ENCODE results near the gene TEX10. TPM values are rescaled to one million over a fixed set of nuclear protein-coding genes. Genes with fewer than 3 reads are reported as not detected.
"Not testable (repeated sequence)": the region's sequence is repeated elsewhere in the genome, so short reads cannot be mapped to it uniquely, and the experiment has no call there.

TEX10 gene
- total RNA-seq, 2 donors from 2014 or later = 9.6 to 18.0 TPM

DNA sequence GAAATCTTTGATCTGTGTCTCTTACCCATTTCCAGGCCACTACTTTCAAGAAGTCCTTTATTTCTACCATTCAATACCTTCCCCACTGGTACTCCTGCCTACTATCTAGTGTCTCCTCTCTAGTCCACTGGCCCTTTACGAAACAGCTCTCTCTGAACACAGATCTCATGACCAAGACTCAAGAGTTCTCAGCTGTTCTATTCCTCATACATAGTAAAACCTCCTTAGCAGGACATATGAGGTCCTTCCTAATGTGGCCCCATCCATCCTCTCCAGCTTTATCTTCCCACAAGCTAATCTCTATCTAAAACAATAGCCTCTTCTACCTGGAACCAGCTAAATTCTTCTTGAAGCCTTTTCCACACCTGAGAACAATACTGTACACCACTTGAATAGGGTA, 2.6 kb downstream of the TEX10 start:
- Histone ChIP-seq H3K4me1 (ENCODE audit: control insufficient read depth in 1 of 2, low read depth in 2 of 2) (peaks cover 8 to 15% of the 10 kb centered on the region in 2 donors), H3K4me3 (no peak overlapping the region), H3K27ac (no peak overlapping the region), H3K9me3 (no peaks in the 10 kb centered on the region), H3K27me3 (replicated peaks; ENCODE audit: insufficient read depth) (no peaks in the 10 kb centered on the region), H3K36me3 (no peaks in the 10 kb centered on the region)
- ATAC-seq (ENCODE audit: insufficient number of reproducible peaks, low FRiP score, low read depth) = no peak
- TF ChIP-seq, protein P1, sequence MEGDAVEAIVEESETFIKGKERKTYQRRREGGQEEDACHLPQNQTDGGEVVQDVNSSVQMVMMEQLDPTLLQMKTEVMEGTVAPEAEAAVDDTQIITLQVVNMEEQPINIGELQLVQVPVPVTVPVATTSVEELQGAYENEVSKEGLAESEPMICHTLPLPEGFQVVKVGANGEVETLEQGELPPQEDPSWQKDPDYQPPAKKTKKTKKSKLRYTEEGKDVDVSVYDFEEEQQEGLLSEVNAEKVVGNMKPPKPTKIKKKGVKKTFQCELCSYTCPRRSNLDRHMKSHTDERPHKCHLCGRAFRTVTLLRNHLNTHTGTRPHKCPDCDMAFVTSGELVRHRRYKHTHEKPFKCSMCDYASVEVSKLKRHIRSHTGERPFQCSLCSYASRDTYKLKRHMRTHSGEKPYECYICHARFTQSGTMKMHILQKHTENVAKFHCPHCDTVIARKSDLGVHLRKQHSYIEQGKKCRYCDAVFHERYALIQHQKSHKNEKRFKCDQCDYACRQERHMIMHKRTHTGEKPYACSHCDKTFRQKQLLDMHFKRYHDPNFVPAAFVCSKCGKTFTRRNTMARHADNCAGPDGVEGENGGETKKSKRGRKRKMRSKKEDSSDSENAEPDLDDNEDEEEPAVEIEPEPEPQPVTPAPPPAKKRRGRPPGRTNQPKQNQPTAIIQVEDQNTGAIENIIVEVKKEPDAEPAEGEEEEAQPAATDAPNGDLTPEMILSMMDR (IDR thresholded peaks at IDR 0.05) = no peak
- no peak for DNase-seq (ENCODE audit: low spot score)

DNA sequence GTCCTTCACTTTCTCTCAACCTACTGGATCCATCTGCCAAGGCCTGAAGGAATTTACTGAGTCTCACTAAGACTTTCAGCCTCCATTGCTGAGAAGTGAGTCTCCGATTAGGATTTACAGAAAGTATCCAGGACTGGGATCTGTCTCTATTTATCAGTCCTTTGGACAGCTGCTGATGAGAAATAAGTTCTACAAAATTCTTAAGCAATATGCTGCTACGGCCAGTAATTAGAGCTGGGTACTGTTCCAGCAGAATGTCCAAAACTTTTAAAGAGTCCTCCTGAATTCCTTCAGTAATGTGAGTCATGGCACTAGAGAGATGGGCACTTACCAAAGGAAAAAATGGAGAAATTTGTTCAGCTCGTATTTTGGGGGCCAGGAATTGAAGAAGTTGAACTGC, 5.9 kb downstream of the TEX10 start:
- H3K27ac ChIP-seq = no peak overlapping the region

DNA sequence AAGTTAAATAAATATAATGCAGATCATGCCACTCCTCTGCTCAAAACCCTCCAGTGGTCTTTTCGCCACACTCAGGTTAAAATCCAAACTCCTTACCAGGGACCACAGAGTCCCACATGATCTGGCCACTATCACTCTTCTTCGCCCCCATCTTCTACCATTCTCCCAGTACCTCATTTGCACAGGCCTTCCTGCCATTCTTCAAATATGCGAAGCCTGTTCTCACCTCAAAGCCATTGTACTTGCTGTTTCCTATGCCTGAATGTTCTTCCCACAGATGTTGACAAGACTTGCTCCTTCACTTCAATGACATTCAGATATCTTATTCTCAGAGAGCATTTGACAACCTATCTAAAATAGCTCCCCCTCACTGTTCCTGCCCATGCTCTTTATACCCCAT, 10.9 kb downstream of the TEX10 start:
- no peak overlapping the region for H3K4me3 ChIP-seq
- no peak for ATAC-seq (ENCODE audit: insufficient number of reproducible peaks, low FRiP score, low read depth)
- TF ChIP-seq, protein P1 (IDR thresholded peaks at IDR 0.05) = no peak
- H3K36me3 ChIP-seq = peaks cover 8% of the 10 kb centered on the region
- H3K4me1 ChIP-seq (ENCODE audit: control insufficient read depth in 1 of 2, low read depth in 2 of 2) = no peaks in the 10 kb centered on the region
- H3K27me3 ChIP-seq (replicated peaks; ENCODE audit: insufficient read depth) = no peaks in the 10 kb centered on the region
- H3K9me3 ChIP-seq = no peaks in the 10 kb centered on the region
- H3K27ac ChIP-seq = no peak overlapping the region
- no peak for DNase-seq (ENCODE audit: low spot score)

More for the DNA sequence above, 5.9 kb downstream of the TEX10 start:
- Histone ChIP-seq H3K27me3 (replicated peaks; ENCODE audit: insufficient read depth) (no peaks in the 10 kb centered on the region), H3K36me3 (no peaks in the 10 kb centered on the region), H3K4me1 (ENCODE audit: control insufficient read depth in 1 of 2, low read depth in 2 of 2) (peaks cover 3 to 5% of the 10 kb centered on the region in 2 donors), H3K4me3 (no peak overlapping the region), H3K9me3 (no peaks in the 10 kb centered on the region)
- TF ChIP-seq, protein P1 (IDR thresholded peaks at IDR 0.05) = no peak
- DNase-seq (ENCODE audit: low spot score) (no peak), ATAC-seq (ENCODE audit: insufficient number of reproducible peaks, low FRiP score, low read depth) (no peak)

DNA sequence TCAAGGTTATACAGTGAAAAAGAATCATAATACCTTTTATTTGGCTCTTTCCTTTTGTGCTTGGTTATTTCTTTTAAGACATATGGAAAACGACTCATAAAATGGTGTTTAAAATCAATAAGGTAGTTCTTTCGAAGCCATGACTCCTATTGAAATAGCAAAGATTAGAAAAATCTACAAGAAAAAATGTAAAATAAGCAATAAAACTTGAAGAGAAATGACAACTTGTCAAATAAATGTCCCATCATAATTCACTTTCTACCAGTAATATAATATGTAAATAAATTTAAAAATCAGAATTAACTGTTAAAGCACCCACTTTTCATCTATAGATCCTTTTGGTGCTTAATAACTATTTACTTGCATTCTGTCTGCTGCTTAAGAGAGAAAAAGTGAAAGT, 12.5 kb downstream of the TEX10 start:
- no peak overlapping the region for H3K4me3 ChIP-seq
- no peak for ATAC-seq (ENCODE audit: insufficient number of reproducible peaks, low FRiP score, low read depth)
- H3K27ac ChIP-seq = no peak overlapping the region
- TF ChIP-seq, protein P1 (IDR thresholded peaks at IDR 0.05) = no peak
- H3K36me3 ChIP-seq = peaks cover 8% of the 10 kb centered on the region
- no peaks in the 10 kb centered on the region for H3K27me3 ChIP-seq (replicated peaks; ENCODE audit: insufficient read depth)
- H3K9me3 ChIP-seq = no peaks in the 10 kb centered on the region
- no peaks in the 10 kb centered on the region for H3K4me1 ChIP-seq (ENCODE audit: control insufficient read depth in 1 of 2, low read depth in 2 of 2)
- DNase-seq (ENCODE audit: low spot score) = no peak

DNA sequence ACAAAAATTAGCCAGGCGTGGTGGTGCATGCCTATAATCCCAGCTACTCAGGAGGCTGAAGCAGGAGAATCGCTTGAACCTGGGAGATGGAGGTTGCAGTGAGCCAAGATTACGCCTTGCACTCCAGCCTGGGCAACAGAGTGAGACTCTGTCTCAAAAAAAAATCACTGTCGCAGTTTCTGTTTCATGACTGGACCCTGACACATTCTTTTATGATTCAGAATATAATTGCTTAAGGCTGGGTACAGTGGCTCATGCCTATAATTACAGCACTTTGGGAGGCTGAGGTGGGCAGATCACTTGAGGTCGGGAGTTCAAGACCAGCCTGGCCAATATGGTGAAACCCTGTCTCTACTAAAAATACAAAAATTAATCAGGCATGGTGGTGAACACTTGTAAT, 14.0 kb downstream of the TEX10 start:
- not testable (repeated sequence) for H3K27me3 ChIP-seq (replicated peaks; ENCODE audit: insufficient read depth); DNase-seq (ENCODE audit: low spot score); H3K9me3 ChIP-seq; H3K4me3 ChIP-seq; H3K4me1 ChIP-seq (ENCODE audit: control insufficient read depth in 1 of 2, low read depth in 2 of 2); H3K27ac ChIP-seq; H3K36me3 ChIP-seq; ATAC-seq (ENCODE audit: insufficient number of reproducible peaks, low FRiP score, low read depth)

DNA sequence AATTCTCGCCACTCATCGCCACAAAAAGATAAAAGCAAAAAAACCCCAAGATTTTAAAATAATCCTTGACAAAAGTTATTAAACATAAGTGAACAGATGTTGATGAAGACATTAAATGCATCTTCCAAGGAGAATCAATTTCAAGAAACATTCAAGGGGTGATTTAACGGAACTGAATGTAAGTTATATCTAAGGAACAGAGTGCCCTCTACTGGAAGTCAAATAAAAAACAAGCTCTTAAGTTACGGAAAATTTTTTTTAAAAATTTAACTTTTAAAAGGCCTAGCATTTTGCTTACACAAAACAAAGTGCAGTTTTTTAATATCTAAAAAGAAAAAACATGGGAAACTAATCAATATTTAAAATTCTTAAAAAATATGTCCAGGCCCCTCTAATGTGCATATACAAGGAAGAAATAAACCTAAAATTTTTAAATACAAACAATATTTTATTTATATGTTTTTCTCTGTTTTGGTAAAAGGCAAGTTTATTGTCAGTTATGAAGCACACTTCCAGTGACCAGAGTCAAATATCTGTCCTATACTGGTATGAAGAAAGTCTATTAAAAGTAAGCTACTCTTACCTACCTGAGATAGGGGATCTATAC, 28.0 kb downstream of the TEX10 start:
- Histone ChIP-seq H3K36me3 (no peaks in the 10 kb centered on the region), H3K4me3 (no peak overlapping the region), H3K9me3 (no peaks in the 10 kb centered on the region), H3K4me1 (ENCODE audit: control insufficient read depth in 1 of 2, low read depth in 2 of 2) (no peaks in the 10 kb centered on the region), H3K27ac (no peak overlapping the region), H3K27me3 (replicated peaks; ENCODE audit: insufficient read depth) (no peaks in the 10 kb centered on the region)
- ATAC-seq (ENCODE audit: insufficient number of reproducible peaks, low FRiP score, low read depth) = no peak
- TF ChIP-seq, protein P1 (IDR thresholded peaks at IDR 0.05) = peak; percentile 45
- no peak for DNase-seq (ENCODE audit: low spot score)
